ENCODE measurements around the gene BTBD16. TPM values are rescaled to one million over a fixed set of nuclear protein-coding genes. Genes with fewer than 3 reads are reported as not detected.
A peak's percentile ranks its signal among the peaks of the same experiment; 100 is the strongest.

The BTBD16 gene
- total RNA-seq, 2 experiments from 2014 or later: not detected

DNA sequence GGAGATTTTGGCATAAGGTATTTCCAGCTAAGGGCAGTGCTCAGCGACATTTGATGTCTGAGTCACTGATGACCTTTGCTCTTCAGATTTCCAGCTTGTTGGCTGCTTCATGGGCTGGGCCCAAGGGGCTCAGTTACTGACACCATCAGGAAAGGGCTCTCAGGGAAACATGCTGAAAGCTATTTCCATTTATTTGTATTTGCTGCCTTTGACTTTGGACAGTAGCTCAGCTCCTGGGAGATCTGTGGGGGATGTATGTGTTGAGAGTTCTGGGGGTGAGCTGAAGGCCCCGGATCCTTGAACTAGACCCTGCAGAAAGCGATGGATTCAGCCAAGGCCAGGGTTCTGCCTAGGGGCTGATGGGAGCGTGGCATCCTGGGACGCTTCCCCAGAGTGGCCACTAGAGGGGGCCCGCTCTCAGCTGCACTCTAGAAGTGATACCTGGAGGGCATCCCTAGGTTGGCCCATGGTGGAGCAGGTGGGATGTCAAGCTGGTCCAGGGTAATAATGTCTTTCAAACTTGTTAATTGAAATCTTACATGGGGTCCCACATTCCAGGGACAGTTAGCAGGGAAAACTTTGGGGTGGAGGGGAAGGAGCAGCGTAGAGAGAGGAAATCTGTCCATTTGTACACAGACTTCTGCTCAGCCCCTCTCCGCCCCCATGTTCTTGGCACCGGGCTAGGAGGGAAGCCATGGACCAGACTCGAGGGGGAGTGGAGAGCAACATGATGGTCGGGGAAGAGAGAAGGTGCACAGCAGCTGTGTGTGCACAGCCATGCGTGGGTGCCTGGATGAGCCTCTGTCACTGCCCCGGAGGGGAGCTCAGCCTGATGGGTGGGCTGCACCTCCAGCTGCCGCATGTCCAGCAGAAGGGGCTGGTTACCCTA is 3.0 kb upstream of the BTBD16 start:
- intact Hi-C loops (cut with micrococcal nuclease): no loop called here
- ATAC-seq (peak; percentile 87), DNase-seq (peak; percentile 61)
- peaks cover 5% of the 10 kb centered on the region for H3K9me3 Mint-ChIP-seq
- H3K4me3 Mint-ChIP-seq: no peak overlapping the region
- H3K27ac Mint-ChIP-seq: no peak overlapping the region
- TF ChIP-seq CTCF (IDR thresholded peaks at IDR 0.05): peak; percentile 82
- H3K27me3 Mint-ChIP-seq: peaks cover 10% of the 10 kb centered on the region
- POLR2A ChIA-PET: no interaction called here
- CTCF ChIA-PET: interaction anchor here (0.7 to 2.7 kb wide), 26 partner anchors 9 to 424 kb away, joined by 3 to 18 read pairs (median 4); no protein-coding TSS in a partner anchor
- no peaks in the 10 kb centered on the region for H3K36me3 Mint-ChIP-seq (ENCODE audit: low read depth)
- no peaks in the 10 kb centered on the region for H3K4me1 Mint-ChIP-seq (ENCODE audit: low read depth)

GRCh38 chr10:122269059-122269687 is 1.9 kb upstream of the BTBD16 start:
- Mint-ChIP-seq H3K4me1 (ENCODE audit: low read depth) (no peaks in the 10 kb centered on the region), H3K27me3 (peaks cover 10% of the 10 kb centered on the region), H3K9me3 (no peaks in the 10 kb centered on the region), H3K36me3 (ENCODE audit: low read depth) (no peaks in the 10 kb centered on the region), H3K27ac (no peak overlapping the region), H3K4me3 (no peak overlapping the region)
- TF ChIP-seq CTCF (IDR thresholded peaks at IDR 0.05): no peak
- ChIA-PET CTCF (interaction anchor here (1.1 to 2.7 kb wide), 12 partner anchors 7 to 297 kb away, joined by 3 to 18 read pairs (median 6); no protein-coding TSS in a partner anchor), POLR2A (no interaction called here)
- DNase-seq (no peak), ATAC-seq (no peak)
- intact Hi-C loops (cut with micrococcal nuclease): no loop called here

GRCh38 chr10:122273966-122274545 is 3.0 kb downstream of the BTBD16 start:
- Mint-ChIP-seq H3K27ac (no peak overlapping the region), H3K4me3 (no peak overlapping the region), H3K36me3 (ENCODE audit: low read depth) (no peaks in the 10 kb centered on the region), H3K27me3 (peaks cover 1% of the 10 kb centered on the region), H3K9me3 (no peaks in the 10 kb centered on the region), H3K4me1 (ENCODE audit: low read depth) (no peaks in the 10 kb centered on the region)
- ChIA-PET CTCF (interaction anchor here (1.1 kb wide), 1 partner anchor 291 kb away, joined by 3 read pairs; no protein-coding TSS in a partner anchor), POLR2A (no interaction called here)
- ATAC-seq (no peak), DNase-seq (no peak)
- TF ChIP-seq CTCF (IDR thresholded peaks at IDR 0.05): no peak
- intact Hi-C loops (cut with micrococcal nuclease): no loop called here

GRCh38 chr10:122276611-122277208 is 5.6 kb downstream of the BTBD16 start:
- TF ChIP-seq CTCF (IDR thresholded peaks at IDR 0.05): no peak
- Mint-ChIP-seq H3K27ac (no peak overlapping the region), H3K4me3 (no peak overlapping the region), H3K36me3 (ENCODE audit: low read depth) (no peaks in the 10 kb centered on the region), H3K4me1 (ENCODE audit: low read depth) (no peaks in the 10 kb centered on the region), H3K27me3 (peaks cover 5% of the 10 kb centered on the region), H3K9me3 (no peaks in the 10 kb centered on the region)
- POLR2A ChIA-PET: interaction anchor here (0.8 kb wide), 1 partner anchor 18 kb away, joined by 3 read pairs; no protein-coding TSS in a partner anchor
- ATAC-seq: no peak
- CTCF ChIA-PET: interaction anchor here (1.2 kb wide), 2 partner anchors 9 to 289 kb away, joined by 3 to 5 read pairs; no protein-coding TSS in a partner anchor
- DNase-seq: no peak
- intact Hi-C loops (cut with micrococcal nuclease): no loop called here

Data from activated CD8-positive, alpha-beta T cell treated with anti-CD3 and anti-CD28 coated beads for 36 hours (primary cell).